ENCODE results near the gene PLA1A. TPM values are rescaled to one million over a fixed set of nuclear protein-coding genes. Genes with fewer than 3 reads are reported as not detected.
"Not testable (repeated sequence)": the region's sequence is repeated elsewhere in the genome, so short reads cannot be mapped to it uniquely, and the experiment has no call there.

The PLA1A gene, protein sequence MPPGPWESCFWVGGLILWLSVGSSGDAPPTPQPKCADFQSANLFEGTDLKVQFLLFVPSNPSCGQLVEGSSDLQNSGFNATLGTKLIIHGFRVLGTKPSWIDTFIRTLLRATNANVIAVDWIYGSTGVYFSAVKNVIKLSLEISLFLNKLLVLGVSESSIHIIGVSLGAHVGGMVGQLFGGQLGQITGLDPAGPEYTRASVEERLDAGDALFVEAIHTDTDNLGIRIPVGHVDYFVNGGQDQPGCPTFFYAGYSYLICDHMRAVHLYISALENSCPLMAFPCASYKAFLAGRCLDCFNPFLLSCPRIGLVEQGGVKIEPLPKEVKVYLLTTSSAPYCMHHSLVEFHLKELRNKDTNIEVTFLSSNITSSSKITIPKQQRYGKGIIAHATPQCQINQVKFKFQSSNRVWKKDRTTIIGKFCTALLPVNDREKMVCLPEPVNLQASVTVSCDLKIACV
- polyA plus RNA-seq (2013) = 0.03 TPM

- 40% methylated on average over 1 of the region's 7 CpGs for WGBS (ENCODE audit: insufficient coverage)
- DNase-seq = no peak
- Histone ChIP-seq H3K36me3 (ENCODE audit: control insufficient read depth in 4 of 4, insufficient read depth in 4 of 4, low read length in 3 of 4) (no peaks in the 10 kb centered on the region), H3K27ac (ENCODE audit: insufficient read depth in 1 of 2, low read depth in 1 of 2, low read length in 2 of 2, poor library complexity in 1 of 2, severe bottlenecking in 2 of 2) (no peak within 1 kb of the TSS), H3K9me3 (ENCODE audit: control extremely low read depth in 1 of 5, control insufficient read depth in 4 of 5, insufficient read depth in 2 of 5, low read depth in 1 of 5, low read length in 4 of 5) (no peaks in the 10 kb centered on the region), H3K27me3 (replicated peaks in 2 of 5; ENCODE audit: control insufficient read depth in 4 of 5, insufficient read depth in 5 of 5, low read length in 4 of 5) (no peaks in the 10 kb centered on the region), H3K4me3 (ENCODE audit: control insufficient read depth in 1 of 7, extremely low read depth in 1 of 7, insufficient read depth in 4 of 7, low read depth in 2 of 7, low read length in 6 of 7) (no peak within 1 kb of the TSS), H3K4me1 (ENCODE audit: control extremely low read depth in 1 of 4, control insufficient read depth in 4 of 4, insufficient read depth in 4 of 4, low read length in 3 of 4) (peaks cover 0 to 20% (median 10%) of the 10 kb centered on the region in 4 experiments)
- POLR2A ChIA-PET = interaction anchor here (0.6 kb wide), 1 partner anchor 134 kb away, joined by 3 read pairs; no protein-coding TSS in a partner anchor
- CTCF ChIA-PET = interaction anchor here (1.0 kb wide), 1 partner anchor 38 kb away, joined by 3 read pairs; the partner anchor contains the start of gene CD80
Measured at GRCh38 chr3:119597548-119598288, at the start of gene PLA1A. TSS of gene PLA1A (plus strand) at chr3:119597885. CDS start at chr3:119597914, 29 bp downstream.

DNA sequence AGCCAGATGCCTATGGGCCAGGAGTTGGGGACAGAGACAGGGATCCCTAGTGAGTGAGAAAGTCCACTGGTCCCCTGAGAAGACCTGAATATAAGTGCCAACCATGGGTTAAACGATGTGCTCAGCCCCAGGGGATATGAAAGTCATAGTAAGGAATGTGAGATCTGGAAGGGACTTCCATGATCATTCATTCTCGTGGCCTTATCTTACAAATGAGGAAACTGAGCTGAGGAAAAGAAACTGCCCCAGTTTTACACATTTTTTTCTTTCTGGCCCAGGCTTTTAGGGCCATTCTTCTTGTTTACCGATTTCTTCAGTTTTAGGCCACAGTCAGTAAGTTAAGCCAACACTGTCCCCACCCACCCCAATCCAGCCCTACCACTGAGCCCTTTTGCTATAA is 49.3 kb upstream of the PLA1A start:
- Histone ChIP-seq H3K4me1 (ENCODE audit: control extremely low read depth in 1 of 4, control insufficient read depth in 4 of 4, insufficient read depth in 4 of 4, low read length in 3 of 4) (no peaks in the 10 kb centered on the region), H3K36me3 (ENCODE audit: control insufficient read depth in 4 of 4, insufficient read depth in 4 of 4, low read length in 3 of 4) (no peaks in the 10 kb centered on the region), H3K4me3 (ENCODE audit: control insufficient read depth in 1 of 7, extremely low read depth in 1 of 7, insufficient read depth in 4 of 7, low read depth in 2 of 7, low read length in 6 of 7) (no peak overlapping the region), H3K27me3 (replicated peaks in 2 of 5; ENCODE audit: control insufficient read depth in 4 of 5, insufficient read depth in 5 of 5, low read length in 4 of 5) (no peaks in the 10 kb centered on the region), H3K9me3 (ENCODE audit: control extremely low read depth in 1 of 5, control insufficient read depth in 4 of 5, insufficient read depth in 2 of 5, low read depth in 1 of 5, low read length in 4 of 5) (no peaks in the 10 kb centered on the region), H3K27ac (ENCODE audit: insufficient read depth in 1 of 2, low read depth in 1 of 2, low read length in 2 of 2, poor library complexity in 1 of 2, severe bottlenecking in 2 of 2) (no peak overlapping the region)
- WGBS (ENCODE audit: insufficient coverage) = 64% methylated on average over 3 of the region's 3 CpGs
- ChIA-PET POLR2A (no interaction called here), CTCF (interaction anchor here (1.2 kb wide), 1 partner anchor 18 kb away, joined by 3 read pairs; no protein-coding TSS in a partner anchor)
- no peak for DNase-seq

DNA sequence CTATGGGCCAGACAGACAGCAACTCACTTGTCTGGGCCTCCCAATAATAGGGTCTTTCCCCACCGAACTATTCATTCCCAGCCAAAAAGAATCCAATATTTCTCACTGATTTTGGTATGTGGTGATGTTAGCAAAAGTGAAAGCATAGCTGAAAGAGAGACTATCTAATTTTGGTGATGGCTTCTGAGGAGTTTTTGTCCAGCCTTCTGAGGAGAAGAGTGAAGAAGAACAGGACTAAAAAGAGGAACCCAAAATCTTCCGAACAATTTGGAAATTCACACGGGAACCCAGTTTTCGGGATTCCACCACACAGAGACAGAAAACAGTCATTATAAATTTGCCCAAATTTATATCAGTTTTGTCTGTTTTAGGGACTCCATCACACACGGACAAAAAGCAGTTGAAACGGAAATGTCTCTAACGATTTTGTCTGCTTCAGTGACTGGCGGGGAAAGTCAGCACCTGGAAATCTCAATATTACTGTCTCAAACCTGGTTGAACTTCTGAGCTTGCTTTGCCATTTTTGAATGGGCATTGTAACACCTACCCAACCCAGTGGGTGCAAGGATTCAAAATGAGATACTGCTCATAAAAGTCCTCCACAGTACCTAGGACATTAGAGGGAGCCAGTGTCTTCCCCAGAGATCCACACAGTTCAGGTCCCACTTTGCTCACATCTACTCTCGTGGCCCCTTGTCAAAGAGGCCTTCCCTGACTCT is 47.3 kb upstream of the PLA1A start:
- peaks cover 0 to 12% (median 11%) of the 10 kb centered on the region in 4 experiments for H3K4me1 ChIP-seq (ENCODE audit: control extremely low read depth in 1 of 4, control insufficient read depth in 4 of 4, insufficient read depth in 4 of 4, low read length in 3 of 4)
- ChIA-PET POLR2A (no interaction called here), CTCF (interaction anchor here (1.6 kb wide), 1 partner anchor 10 kb away, joined by 9 read pairs; no protein-coding TSS in a partner anchor)
- DNase-seq = no peak
- no peak overlapping the region for H3K4me3 ChIP-seq (ENCODE audit: control insufficient read depth in 1 of 7, extremely low read depth in 1 of 7, insufficient read depth in 4 of 7, low read depth in 2 of 7, low read length in 6 of 7)
- H3K27ac ChIP-seq (ENCODE audit: insufficient read depth in 1 of 2, low read depth in 1 of 2, low read length in 2 of 2, poor library complexity in 1 of 2, severe bottlenecking in 2 of 2) = no peak overlapping the region
- H3K9me3 ChIP-seq (ENCODE audit: control extremely low read depth in 1 of 5, control insufficient read depth in 4 of 5, insufficient read depth in 2 of 5, low read depth in 1 of 5, low read length in 4 of 5) = no peaks in the 10 kb centered on the region
- 100% methylated on average over 5 of the region's 9 CpGs for WGBS (ENCODE audit: insufficient coverage)
- no peaks in the 10 kb centered on the region for H3K27me3 ChIP-seq (replicated peaks in 2 of 5; ENCODE audit: control insufficient read depth in 4 of 5, insufficient read depth in 5 of 5, low read length in 4 of 5)
- no peaks in the 10 kb centered on the region for H3K36me3 ChIP-seq (ENCODE audit: control insufficient read depth in 4 of 4, insufficient read depth in 4 of 4, low read length in 3 of 4)

DNA sequence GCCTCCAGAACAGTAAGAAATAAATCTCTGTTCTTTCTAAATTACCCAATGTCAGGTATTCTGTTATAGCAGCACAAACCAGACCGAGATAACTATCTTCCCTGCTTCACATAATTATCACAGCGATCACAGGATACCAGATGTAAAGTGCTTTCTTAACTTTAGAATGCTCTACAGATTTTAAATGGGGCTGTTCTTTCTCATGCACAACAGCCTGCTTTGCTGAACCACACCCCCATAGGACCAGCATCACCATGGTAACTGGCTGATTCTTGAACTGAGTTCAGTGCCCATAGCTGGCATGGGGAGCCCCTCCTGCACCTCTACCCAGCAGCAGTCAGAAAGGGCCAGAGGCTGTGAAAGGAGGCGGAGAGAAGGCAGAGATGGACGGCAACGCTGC is 46.1 kb upstream of the PLA1A start:
- no peaks in the 10 kb centered on the region for H3K27me3 ChIP-seq (replicated peaks in 2 of 5; ENCODE audit: control insufficient read depth in 4 of 5, insufficient read depth in 5 of 5, low read length in 4 of 5)
- 100% methylated on average over 3 of the region's 5 CpGs for WGBS (ENCODE audit: insufficient coverage)
- CTCF ChIA-PET = no interaction called here
- H3K27ac ChIP-seq (ENCODE audit: insufficient read depth in 1 of 2, low read depth in 1 of 2, low read length in 2 of 2, poor library complexity in 1 of 2, severe bottlenecking in 2 of 2) = no peak overlapping the region
- no peaks in the 10 kb centered on the region for H3K36me3 ChIP-seq (ENCODE audit: control insufficient read depth in 4 of 4, insufficient read depth in 4 of 4, low read length in 3 of 4)
- POLR2A ChIA-PET = no interaction called here
- no peaks in the 10 kb centered on the region for H3K9me3 ChIP-seq (ENCODE audit: control extremely low read depth in 1 of 5, control insufficient read depth in 4 of 5, insufficient read depth in 2 of 5, low read depth in 1 of 5, low read length in 4 of 5)
- DNase-seq = no peak
- H3K4me3 ChIP-seq (ENCODE audit: control insufficient read depth in 1 of 7, extremely low read depth in 1 of 7, insufficient read depth in 4 of 7, low read depth in 2 of 7, low read length in 6 of 7) = no peak overlapping the region
- peaks cover 0 to 19% (median 17%) of the 10 kb centered on the region in 4 experiments for H3K4me1 ChIP-seq (ENCODE audit: control extremely low read depth in 1 of 4, control insufficient read depth in 4 of 4, insufficient read depth in 4 of 4, low read length in 3 of 4)

DNA sequence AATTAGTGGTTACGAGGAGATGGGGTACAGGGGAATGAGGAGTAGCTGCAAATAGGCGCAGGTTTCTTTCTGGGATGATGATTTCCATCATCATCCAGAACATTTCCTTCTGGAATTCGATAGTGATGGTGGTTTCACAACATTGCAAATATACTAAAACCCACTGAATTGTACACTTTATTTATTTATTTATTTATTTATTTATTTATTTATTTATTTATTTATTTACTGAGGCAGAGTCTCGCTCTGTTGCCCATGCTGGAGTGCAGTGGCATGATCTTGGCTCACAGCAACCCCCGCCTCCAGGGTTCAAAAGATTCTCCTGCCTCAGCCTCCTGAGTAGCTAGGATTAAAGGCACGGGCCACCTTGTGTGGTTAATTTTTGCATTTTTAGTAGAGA is 44.8 kb upstream of the PLA1A start:
- H3K4me1 ChIP-seq (ENCODE audit: control extremely low read depth in 1 of 4, control insufficient read depth in 4 of 4, insufficient read depth in 4 of 4, low read length in 3 of 4) = peaks cover 0 to 23% (median 17%) of the 10 kb centered on the region in 4 experiments
- CTCF ChIA-PET; H3K4me3 ChIP-seq (ENCODE audit: control insufficient read depth in 1 of 7, extremely low read depth in 1 of 7, insufficient read depth in 4 of 7, low read depth in 2 of 7, low read length in 6 of 7); POLR2A ChIA-PET; H3K27ac ChIP-seq (ENCODE audit: insufficient read depth in 1 of 2, low read depth in 1 of 2, low read length in 2 of 2, poor library complexity in 1 of 2, severe bottlenecking in 2 of 2); H3K36me3 ChIP-seq (ENCODE audit: control insufficient read depth in 4 of 4, insufficient read depth in 4 of 4, low read length in 3 of 4); H3K9me3 ChIP-seq (ENCODE audit: control extremely low read depth in 1 of 5, control insufficient read depth in 4 of 5, insufficient read depth in 2 of 5, low read depth in 1 of 5, low read length in 4 of 5); DNase-seq; H3K27me3 ChIP-seq (replicated peaks in 2 of 5; ENCODE audit: control insufficient read depth in 4 of 5, insufficient read depth in 5 of 5, low read length in 4 of 5): not testable (repeated sequence)
- WGBS (ENCODE audit: insufficient coverage) = 100% methylated on average over 4 of the region's 6 CpGs

DNA sequence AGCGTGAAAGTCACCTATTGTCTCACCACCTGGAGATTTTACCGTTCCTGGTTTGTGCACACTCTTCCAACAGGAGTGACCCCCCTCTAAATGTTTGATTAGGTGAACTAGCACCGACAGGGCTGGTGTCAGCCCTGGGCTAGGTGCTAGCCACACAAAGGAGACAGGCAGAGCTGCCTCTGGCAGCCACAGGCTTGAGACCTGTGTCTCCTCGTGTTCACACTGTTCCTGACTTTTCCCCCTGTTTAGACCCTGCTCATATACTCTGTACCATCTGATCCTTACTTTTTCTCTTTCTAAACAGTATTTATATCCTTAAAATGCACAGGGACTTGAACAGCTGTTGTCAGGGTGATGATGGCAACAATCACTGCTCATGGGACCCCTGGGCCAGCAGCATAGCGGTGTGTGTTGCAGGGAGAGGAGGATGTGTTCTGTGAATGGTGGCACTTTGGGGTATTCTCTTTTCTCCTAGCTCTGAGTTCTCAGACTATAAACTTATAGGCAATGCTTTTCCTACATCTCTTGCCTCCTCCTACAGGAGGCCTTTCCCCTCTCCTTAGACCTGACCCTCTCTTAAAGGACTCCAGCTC is 43.8 kb upstream of the PLA1A start:
- no peaks in the 10 kb centered on the region for H3K36me3 ChIP-seq (ENCODE audit: control insufficient read depth in 4 of 4, insufficient read depth in 4 of 4, low read length in 3 of 4)
- H3K27me3 ChIP-seq (replicated peaks in 2 of 5; ENCODE audit: control insufficient read depth in 4 of 5, insufficient read depth in 5 of 5, low read length in 4 of 5) = no peaks in the 10 kb centered on the region
- H3K4me1 ChIP-seq (ENCODE audit: control extremely low read depth in 1 of 4, control insufficient read depth in 4 of 4, insufficient read depth in 4 of 4, low read length in 3 of 4) = peaks cover 0 to 24% (median 17%) of the 10 kb centered on the region in 4 experiments
- no peaks in the 10 kb centered on the region for H3K9me3 ChIP-seq (ENCODE audit: control extremely low read depth in 1 of 5, control insufficient read depth in 4 of 5, insufficient read depth in 2 of 5, low read depth in 1 of 5, low read length in 4 of 5)
- no peak for DNase-seq
- WGBS (ENCODE audit: insufficient coverage) = 91% methylated on average over 3 of the region's 5 CpGs
- POLR2A ChIA-PET = no interaction called here
- CTCF ChIA-PET = interaction anchor here (0.6 kb wide), 1 partner anchor 32 kb away, joined by 4 read pairs; no protein-coding TSS in a partner anchor
- no peak overlapping the region for H3K4me3 ChIP-seq (ENCODE audit: control insufficient read depth in 1 of 7, extremely low read depth in 1 of 7, insufficient read depth in 4 of 7, low read depth in 2 of 7, low read length in 6 of 7)
- no peak overlapping the region for H3K27ac ChIP-seq (ENCODE audit: insufficient read depth in 1 of 2, low read depth in 1 of 2, low read length in 2 of 2, poor library complexity in 1 of 2, severe bottlenecking in 2 of 2)
